ENCODE data around the gene PPP1R3A. TPM values are rescaled to one million over a fixed set of nuclear protein-coding genes. Genes with fewer than 3 reads are reported as not detected.
A peak's percentile ranks its signal among the peaks of the same experiment; 100 is the strongest.

The PPP1R3A gene
- total and polyA plus RNA-seq, 2 donors (not counting 1 experiment from before 2014, with no cell fraction given) = not detected

GRCh38 chr7:113955157-113955556, 36.3 kb upstream of the PPP1R3A start:
- Histone ChIP-seq H3K4me2 (ENCODE audit: extremely low read depth, insufficient read depth, low read length) (no peak overlapping the region), H3K36me3 (ENCODE audit: control insufficient read depth, insufficient read depth, low read length) (no peaks in the 10 kb centered on the region), H3K4me1 (ENCODE audit: control insufficient read depth, extremely low read depth, insufficient read depth, low read length) (no peaks in the 10 kb centered on the region), H2AFZ (ENCODE audit: low read length) (no peak overlapping the region), H3K27me3 (ENCODE audit: control insufficient read depth, insufficient read depth, low read length) (no peaks in the 10 kb centered on the region), H3K27ac (ENCODE audit: insufficient read depth, low read length) (no peak overlapping the region), H3K79me2 (ENCODE audit: control insufficient read depth, insufficient read depth, low read length) (no peaks in the 10 kb centered on the region), H3K9me3 (ENCODE audit: control insufficient read depth, insufficient read depth, low read depth, low read length) (no peaks in the 10 kb centered on the region), H3K4me3 (replicated peaks in 1 of 4; ENCODE audit: control extremely low read depth in 1 of 4, insufficient read depth in 1 of 4, low read depth in 3 of 4, low read length in 4 of 4) (no peak overlapping the region), H3K9ac (ENCODE audit: insufficient read depth, low read length) (no peak overlapping the region), H4K20me1 (ENCODE audit: control insufficient read depth, extremely low read depth, insufficient read depth, low read length) (no peaks in the 10 kb centered on the region)
- no peak for DNase-seq (ENCODE audit: low read depth in 2 of 2)
- no peak for TF ChIP-seq EZH2 (IDR thresholded peaks at IDR 0.05; ENCODE audit: low read length, missing control alignments)
- TF ChIP-seq, protein P1, sequence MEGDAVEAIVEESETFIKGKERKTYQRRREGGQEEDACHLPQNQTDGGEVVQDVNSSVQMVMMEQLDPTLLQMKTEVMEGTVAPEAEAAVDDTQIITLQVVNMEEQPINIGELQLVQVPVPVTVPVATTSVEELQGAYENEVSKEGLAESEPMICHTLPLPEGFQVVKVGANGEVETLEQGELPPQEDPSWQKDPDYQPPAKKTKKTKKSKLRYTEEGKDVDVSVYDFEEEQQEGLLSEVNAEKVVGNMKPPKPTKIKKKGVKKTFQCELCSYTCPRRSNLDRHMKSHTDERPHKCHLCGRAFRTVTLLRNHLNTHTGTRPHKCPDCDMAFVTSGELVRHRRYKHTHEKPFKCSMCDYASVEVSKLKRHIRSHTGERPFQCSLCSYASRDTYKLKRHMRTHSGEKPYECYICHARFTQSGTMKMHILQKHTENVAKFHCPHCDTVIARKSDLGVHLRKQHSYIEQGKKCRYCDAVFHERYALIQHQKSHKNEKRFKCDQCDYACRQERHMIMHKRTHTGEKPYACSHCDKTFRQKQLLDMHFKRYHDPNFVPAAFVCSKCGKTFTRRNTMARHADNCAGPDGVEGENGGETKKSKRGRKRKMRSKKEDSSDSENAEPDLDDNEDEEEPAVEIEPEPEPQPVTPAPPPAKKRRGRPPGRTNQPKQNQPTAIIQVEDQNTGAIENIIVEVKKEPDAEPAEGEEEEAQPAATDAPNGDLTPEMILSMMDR (conservative IDR thresholded peaks at IDR 0.05 in 1 of 2, IDR thresholded peaks at IDR 0.05 in 1 of 2; ENCODE audit: low read depth in 1 of 2, low read length in 2 of 2) = no peak

DNA sequence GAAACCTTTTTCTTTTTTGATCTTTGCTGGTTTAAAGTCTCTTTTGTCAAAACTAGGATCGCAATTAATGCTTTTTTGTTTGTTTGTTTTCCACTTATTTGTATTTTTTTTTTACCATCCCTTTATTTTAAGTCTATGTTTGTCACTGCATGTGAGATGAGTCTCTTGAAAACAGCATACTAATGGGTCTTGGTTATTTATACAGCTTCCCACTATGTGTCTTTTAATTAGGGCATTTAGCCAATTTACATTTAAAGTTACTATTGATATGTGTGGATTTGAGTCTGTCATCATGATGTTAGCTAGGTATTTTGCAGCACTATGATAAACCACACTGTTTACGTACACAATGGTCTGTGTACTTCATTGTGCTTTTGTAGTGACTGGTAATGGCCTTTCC, 34.7 kb upstream of the PPP1R3A start:
- no peaks in the 10 kb centered on the region for H3K36me3 ChIP-seq (ENCODE audit: control insufficient read depth, insufficient read depth, low read length)
- no peaks in the 10 kb centered on the region for H3K27me3 ChIP-seq (ENCODE audit: control insufficient read depth, insufficient read depth, low read length)
- H3K9ac ChIP-seq (ENCODE audit: insufficient read depth, low read length) = no peak overlapping the region
- H2AFZ ChIP-seq (ENCODE audit: low read length) = no peak overlapping the region
- no peak overlapping the region for H3K4me2 ChIP-seq (ENCODE audit: extremely low read depth, insufficient read depth, low read length)
- DNase-seq (ENCODE audit: low read depth in 2 of 2) = no peak
- no peak overlapping the region for H3K4me3 ChIP-seq (replicated peaks in 1 of 4; ENCODE audit: control extremely low read depth in 1 of 4, insufficient read depth in 1 of 4, low read depth in 3 of 4, low read length in 4 of 4)
- H3K79me2 ChIP-seq (ENCODE audit: control insufficient read depth, insufficient read depth, low read length) = no peaks in the 10 kb centered on the region
- H3K27ac ChIP-seq (ENCODE audit: insufficient read depth, low read length) = no peak overlapping the region
- TF ChIP-seq, protein P1 (conservative IDR thresholded peaks at IDR 0.05 in 1 of 2, IDR thresholded peaks at IDR 0.05 in 1 of 2; ENCODE audit: low read depth in 1 of 2, low read length in 2 of 2) = no peak
- no peak for TF ChIP-seq EZH2 (IDR thresholded peaks at IDR 0.05; ENCODE audit: low read length, missing control alignments)
- no peaks in the 10 kb centered on the region for H3K4me1 ChIP-seq (ENCODE audit: control insufficient read depth, extremely low read depth, insufficient read depth, low read length)
- no peaks in the 10 kb centered on the region for H3K9me3 ChIP-seq (ENCODE audit: control insufficient read depth, insufficient read depth, low read depth, low read length)
- no peaks in the 10 kb centered on the region for H4K20me1 ChIP-seq (ENCODE audit: control insufficient read depth, extremely low read depth, insufficient read depth, low read length)

DNA sequence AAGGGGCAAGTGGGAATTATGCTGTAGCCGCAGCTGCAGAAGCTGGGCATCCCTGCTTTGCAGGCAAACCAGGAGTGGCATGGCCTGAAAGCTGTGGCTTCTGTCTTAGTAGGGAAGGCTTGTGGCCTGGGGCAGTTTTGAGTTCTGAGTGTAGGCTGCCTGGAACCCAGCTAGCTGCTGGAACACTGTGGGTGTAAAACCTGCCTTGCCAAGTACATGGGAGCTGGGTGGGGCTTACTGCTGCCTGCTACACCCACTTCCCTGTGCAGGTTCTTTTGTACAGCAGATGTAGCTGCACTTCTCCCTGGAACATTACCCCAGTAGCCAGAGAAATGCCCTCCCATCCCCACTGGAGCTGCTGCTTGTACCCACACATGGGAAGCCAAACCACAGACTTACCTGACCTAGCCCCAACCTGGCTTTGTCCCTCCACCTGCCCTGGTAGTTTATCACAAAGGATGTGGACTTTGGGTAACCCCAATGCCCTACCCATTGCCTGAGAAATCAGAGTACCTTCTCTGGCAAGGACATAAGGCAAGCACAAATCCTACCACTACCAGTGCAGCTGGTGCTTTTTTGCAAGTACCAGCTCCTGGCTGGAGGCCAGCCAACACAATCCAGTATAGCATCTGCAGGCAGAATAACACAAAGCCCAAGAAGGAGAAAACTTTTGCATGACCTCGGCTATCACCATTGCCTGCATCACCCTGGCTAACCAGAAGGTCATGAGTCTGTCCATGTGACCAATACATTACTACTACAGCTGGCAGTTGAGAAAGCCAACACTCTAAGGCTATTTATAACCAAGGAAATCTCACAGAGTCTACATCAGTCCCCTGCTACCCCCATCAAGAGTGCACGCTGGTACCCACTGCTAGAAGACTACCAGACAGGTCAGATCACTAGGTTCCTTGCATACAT, 26.5 kb upstream of the PPP1R3A start:
- no peaks in the 10 kb centered on the region for H4K20me1 ChIP-seq (ENCODE audit: control insufficient read depth, extremely low read depth, insufficient read depth, low read length)
- TF ChIP-seq EZH2 (IDR thresholded peaks at IDR 0.05; ENCODE audit: low read length, missing control alignments) = no peak
- TF ChIP-seq, protein P1 (conservative IDR thresholded peaks at IDR 0.05 in 1 of 2, IDR thresholded peaks at IDR 0.05 in 1 of 2; ENCODE audit: low read depth in 1 of 2, low read length in 2 of 2) = no peak
- no peak overlapping the region for H3K9ac ChIP-seq (ENCODE audit: insufficient read depth, low read length)
- no peaks in the 10 kb centered on the region for H3K79me2 ChIP-seq (ENCODE audit: control insufficient read depth, insufficient read depth, low read length)
- no peak overlapping the region for H3K4me3 ChIP-seq (replicated peaks in 1 of 4; ENCODE audit: control extremely low read depth in 1 of 4, insufficient read depth in 1 of 4, low read depth in 3 of 4, low read length in 4 of 4)
- DNase-seq (ENCODE audit: low read depth in 2 of 2) = peak in 1 of 2 donors; percentile 2
- no peak overlapping the region for H3K27ac ChIP-seq (ENCODE audit: insufficient read depth, low read length)
- no peaks in the 10 kb centered on the region for H3K9me3 ChIP-seq (ENCODE audit: control insufficient read depth, insufficient read depth, low read depth, low read length)
- no peak overlapping the region for H2AFZ ChIP-seq (ENCODE audit: low read length)
- H3K36me3 ChIP-seq (ENCODE audit: control insufficient read depth, insufficient read depth, low read length) = no peaks in the 10 kb centered on the region
- no peaks in the 10 kb centered on the region for H3K4me1 ChIP-seq (ENCODE audit: control insufficient read depth, extremely low read depth, insufficient read depth, low read length)
- H3K4me2 ChIP-seq (ENCODE audit: extremely low read depth, insufficient read depth, low read length) = no peak overlapping the region
- H3K27me3 ChIP-seq (ENCODE audit: control insufficient read depth, insufficient read depth, low read length) = no peaks in the 10 kb centered on the region
